Stimulated activated CD4-positive, alpha-beta T cell treated with anti-CD3 and anti-CD28 coated beads, Interleukin-1b, Interleukin-23, amount 100 ng/mL, for 4 hours (primary cell): ENCODE results near the gene ELK3.

Experiments used
- DNase-seq, 2 donors: peaks; one replicate each; pipeline ENCODE4 v3.0.0-alpha.2; 2020; ENCODE audit warnings: low read depth in 2 of 2

The ELK3 gene

GRCh38 chr12:96189781-96190180 lies 4.4 kb upstream of the ELK3 start:
- DNase-seq = no peak

GRCh38 chr12:96190413-96191108 lies 3.6 kb upstream of the ELK3 start:
- no peak for DNase-seq

DNA sequence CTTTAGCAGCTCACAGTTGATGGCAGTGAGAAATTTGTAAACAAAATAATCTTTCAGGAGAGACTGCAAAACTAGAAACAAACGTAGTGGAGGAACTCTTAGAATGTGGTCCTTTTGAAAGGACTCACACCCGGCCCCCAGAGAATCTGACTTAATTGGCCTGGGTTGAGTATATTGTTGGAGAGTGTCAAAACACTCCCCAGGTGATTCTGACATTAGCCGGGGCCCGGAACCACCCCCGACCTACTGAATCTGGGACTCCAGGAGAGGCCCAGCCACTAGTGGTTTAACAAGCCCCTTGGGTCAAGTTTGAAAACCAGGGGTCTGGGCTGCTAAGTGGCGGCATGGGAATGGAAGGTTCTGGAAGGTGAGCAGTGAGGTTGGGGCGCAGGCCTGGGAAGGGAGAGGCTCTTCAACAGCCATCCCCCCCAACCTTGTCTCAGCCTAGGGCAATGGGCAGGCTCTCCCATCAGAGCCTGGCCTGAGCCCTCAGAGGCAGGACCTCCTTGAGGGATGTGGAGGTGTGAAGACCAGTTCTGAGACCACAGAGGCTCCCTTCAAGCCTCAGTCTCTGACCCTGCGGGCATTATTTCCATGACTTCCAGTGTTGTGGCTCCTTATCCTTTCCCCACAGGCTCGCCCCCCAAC lies 1.1 kb upstream of the ELK3 start:
- DNase-seq = no peak

DNA sequence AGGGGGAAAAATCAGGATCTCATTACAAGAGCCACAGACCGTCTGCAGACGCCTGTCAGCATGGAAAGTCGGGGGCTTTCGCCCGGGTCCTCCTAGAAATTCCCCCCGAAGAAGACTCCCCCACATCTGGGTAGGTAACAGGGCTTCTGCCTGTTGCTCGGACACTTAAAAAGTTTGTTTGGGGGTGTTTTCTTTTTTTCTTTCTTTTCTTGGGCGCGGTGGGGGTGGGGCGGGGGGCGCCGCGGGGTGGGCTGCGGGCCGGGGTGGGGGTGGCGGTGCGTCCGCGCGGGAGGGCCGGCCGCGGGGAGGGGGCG lies 358 bp downstream of the ELK3 start:
- DNase-seq = no peak

GRCh38 chr12:96194971-96195844 lies 1.0 kb downstream of the ELK3 start:
- peak; percentile 48 to 56 for DNase-seq

- peak in 1 of 2 donors; percentile 49 for DNase-seq
Measured at GRCh38 chr12:96195845-96196451, 1.8 kb downstream of the ELK3 start.

DNA sequence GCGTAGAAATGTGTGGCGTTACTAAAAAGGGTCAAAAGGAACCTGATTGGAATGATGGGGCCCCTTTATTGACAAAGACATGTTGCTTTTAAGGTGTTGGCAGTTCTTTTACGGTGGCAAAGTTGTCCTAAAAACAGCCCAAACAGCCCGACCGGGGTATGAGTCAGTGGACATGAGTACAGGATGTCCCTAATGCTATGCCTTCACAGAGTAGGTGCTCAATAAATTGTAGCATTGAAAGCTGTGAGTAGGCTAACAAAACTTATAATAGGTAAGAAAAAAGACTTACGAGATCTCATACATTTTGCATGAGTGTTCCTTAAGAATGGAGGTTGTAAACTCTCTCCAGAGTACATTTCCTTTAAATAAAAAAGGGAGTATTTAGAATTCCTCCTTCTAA lies 2.6 kb downstream of the ELK3 start:
- DNase-seq = no peak

DNA sequence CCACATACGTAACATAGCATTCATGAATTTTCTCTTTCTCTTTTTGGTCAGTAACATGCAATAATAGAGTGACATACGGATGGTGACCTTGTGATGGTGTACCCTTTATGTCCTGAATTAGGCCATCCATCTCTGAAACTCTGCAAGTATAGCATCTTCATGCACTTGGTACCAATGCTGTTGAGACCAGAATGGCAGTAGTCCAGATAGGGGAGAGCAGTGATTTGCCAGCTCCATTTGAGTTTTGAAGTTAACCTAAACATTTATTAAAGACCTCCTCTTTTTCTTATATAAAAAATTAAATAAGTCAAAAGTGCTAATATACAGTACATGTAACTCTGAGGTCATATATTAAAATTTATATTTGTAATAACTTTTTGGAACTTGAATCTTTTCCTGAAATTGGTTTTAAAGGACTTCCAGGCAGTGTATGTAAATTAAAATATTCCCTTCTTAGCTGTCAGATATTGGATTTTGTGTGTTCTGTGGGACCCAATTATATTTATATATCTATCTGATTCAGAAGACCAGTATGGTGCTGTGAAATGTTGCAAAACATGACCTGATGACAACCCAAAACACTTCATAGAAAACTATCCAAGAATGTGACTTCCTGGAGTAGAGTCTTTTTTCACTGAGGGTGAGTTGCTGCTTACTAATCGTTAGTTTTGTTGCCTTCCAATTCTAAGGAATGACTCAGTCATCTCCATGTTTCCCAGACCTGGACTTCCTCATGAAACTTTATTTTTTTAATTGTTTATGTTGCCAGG lies 3.5 kb downstream of the ELK3 start:
- no peak for DNase-seq

DNA sequence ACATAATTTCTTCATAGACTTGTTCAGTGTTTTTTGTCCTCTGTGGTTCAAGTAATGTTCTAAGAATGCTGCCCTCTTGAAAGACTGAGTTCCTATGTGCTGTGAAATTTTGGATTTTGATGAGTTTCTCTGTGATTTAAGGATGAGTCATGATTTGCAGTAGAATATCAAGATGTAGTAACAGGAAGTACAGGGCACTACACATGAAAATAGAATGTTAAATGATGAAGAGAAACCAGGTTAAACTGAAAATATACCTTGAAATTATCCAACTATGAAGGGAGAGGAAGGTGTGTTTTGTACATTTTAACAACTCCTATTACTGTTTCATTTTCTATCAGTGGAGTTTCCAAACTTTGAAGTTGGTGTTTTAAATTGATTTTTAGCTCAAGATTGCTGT lies 4.8 kb downstream of the ELK3 start:
- DNase-seq = no peak

DNA sequence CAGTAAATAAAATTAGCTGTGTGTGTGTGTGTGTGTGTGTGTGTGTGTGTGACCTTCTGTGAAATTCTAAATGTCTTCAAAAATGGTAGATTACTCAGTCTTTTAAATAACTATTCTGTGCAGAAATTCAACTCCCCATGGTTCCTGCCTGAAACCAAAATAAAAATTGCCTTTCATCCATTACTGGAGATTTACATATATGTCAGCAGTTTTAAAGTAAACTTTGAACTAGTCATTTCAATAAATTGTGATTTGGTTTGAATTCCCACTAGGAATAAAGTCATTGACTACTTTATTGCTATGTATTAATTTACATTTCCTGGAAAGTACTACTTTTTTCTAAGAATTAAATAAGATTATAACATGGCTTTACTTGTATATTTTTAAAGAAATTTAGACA lies 5.3 kb downstream of the ELK3 start:
- DNase-seq = no peak

- DNase-seq = no peak
Measured at GRCh38 chr12:96201272-96202227, 7.4 kb downstream of the ELK3 start.

DNA sequence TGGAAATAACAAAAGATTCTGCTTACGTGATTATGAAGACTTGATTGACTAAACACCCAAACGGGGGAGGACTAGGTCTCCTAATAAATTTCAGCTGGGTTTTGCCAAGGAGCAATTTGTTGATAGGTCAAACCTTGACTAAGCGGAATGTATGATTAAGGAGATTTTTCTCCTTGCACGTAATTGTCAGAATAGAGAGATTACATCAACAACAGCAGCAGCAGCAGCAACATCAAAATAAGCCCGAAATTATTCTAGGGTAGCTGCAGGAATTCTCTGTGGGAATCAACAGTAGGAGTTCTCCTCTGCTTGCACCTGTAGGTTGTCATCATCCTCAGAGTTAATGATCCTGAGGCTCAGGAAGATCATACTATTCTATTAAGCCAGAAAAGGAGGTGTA lies 10.2 kb downstream of the ELK3 start:
- DNase-seq = no peak

DNA sequence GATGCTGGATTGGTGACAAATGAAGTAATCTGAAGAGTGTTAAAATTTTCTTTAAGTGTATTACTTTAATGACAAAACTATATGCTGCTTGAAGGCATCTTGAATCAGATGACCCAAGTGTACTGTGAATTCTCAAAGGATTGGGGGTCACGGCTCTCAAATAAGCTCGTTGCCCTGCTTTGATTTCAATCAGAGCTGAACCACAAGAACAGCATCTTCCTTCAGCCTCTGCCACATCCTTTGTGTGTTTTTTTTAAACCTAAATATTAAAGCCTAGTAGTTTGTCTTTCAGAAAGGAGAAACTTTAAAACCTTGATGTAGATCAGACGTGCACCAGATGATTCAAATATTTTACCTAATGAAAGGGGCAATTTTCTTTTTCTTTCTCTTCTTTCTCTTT lies 11.7 kb downstream of the ELK3 start:
- DNase-seq = no peak

GRCh38 chr12:96206936-96207662 lies 12.9 kb downstream of the ELK3 start:
- no peak for DNase-seq

DNA sequence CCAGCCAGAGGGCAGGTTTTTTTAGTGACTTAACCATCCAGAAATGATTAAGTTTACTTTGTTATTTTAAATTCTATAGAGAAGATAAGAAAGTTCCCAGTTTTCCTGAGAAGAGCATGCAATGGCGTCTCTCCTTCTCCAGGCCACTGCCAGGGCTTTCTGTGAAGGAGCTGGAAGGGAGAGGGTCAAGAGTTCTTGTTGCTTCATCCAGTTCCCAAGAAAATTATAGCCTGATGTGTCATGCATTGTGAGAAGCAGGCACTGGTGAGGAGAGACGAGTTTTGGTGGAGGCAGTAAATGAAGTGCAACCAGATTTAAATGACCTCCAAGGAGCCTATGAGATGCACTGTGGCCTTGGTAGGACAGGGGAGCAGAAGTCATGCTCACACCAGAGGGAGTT lies 14.2 kb downstream of the ELK3 start:
- DNase-seq = no peak

DNA sequence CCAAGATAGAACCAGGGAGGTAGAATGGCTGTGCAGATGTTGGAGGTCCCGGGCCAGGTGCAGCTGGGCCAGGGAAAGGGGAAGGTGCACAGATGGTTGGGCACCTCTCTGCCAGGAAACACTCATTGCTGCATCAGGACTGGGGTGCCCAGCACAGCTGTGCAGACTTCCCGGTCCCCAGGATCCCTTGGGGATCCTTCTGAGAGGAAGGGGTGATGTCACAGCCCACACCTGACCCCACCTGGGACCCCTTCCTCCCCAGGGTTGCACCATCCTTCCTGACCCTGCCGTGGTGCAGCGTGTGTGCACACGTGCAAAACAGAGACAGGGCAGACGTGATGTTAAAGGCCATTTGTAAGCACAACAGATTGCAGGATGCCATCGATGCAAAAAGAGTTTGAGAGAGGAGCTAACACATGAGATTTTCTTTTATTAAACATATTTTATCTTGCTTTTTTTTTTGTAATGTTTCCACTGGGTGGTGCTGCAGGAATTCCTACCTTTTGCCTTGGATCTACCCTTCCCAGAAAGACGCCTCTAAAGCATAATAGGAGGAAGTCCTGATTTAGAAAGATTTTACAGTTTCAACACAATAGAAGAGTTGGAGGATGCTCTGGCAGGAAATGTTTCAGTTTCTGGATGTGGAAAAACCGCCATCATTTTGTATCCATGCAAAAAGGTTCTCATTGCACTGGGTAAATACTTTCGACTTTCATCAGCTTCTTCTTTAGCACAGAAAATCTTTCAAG lies 14.8 kb downstream of the ELK3 start:
- no peak for DNase-seq

DNA sequence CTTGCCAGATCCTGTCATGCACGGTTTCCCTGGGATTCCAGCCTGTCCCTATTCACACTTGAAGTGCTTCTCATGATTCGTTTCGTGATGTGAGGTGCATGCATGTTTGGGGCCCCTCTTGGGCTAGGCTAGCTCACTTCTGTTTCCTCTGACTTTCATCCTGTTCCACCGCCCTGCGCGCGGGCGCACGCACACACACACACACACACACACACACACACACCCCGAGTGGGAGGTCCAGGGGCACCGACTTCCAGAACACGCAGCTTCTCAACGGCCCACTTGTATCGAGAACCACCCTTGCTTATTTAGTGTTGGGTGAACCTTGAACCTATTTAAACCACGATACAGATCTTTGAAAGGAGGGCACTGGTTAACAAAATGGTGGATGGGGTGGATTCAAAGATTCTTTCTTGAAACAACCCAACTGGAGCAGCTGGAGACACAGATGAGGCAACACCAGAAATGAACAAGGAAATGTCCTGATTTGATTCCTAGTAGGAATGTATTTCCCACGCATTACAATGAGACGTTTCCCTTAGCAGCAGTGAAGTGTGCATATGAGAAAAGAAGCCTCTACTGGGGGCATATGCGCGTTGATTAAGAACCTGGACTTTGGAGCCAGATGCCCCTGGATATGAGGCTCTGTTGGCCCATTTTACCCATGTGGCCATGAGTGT lies 16.3 kb downstream of the ELK3 start:
- DNase-seq = peak; percentile 25 to 41

DNA sequence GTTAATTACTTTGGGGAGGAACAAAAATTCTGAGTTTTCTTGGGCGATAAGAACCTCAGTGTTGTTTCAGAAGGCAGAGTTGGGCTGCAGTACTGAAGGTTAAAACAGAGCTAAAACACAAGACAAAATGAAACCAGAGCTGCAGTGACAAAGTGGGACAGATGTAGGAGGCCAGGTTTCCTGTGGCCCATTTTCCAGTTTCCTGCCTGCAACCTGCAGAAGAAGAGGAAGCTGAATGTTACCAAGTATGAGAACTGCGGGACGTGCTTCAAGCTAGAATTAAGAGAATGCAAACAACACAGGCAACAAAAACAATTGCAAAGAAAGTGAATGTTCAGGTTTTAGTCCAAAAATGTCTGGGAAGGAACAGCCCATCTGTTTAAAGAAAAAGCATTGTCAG lies 17.8 kb downstream of the ELK3 start:
- DNase-seq = no peak
